ENCODE results near the gene CREB5. TPM values are rescaled to one million over a fixed set of nuclear protein-coding genes. Genes with fewer than 3 reads are reported as not detected.

CREB5 gene
- total RNA-seq, 1 donor: 17.8 TPM

DNA sequence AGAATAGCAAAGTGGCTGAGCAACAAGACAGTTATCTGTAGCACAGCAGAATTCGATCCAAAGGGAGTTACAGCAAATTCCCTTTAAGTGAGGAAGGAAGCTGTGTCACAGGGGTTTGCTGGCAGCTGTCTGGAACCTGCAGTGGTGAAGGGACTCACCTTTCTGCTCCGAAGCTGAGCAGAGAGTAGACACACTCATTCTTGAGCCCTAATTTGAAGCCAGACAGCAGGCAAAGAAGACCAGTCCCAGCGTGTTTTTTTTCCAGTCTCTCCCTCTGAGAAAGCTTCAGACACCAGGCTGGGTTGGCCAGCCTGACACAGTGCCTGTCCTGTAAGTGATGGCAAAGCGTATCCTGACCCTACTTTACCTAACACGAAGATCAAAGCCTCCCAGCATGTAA is 335.1 kb downstream of the CREB5 start:
- H3K9me3 ChIP-seq (ENCODE audit: low read depth, low read length): no peaks in the 10 kb centered on the region
- H3K27me3 ChIP-seq (ENCODE audit: insufficient read depth, low read length): no peaks in the 10 kb centered on the region
- no peak overlapping the region for H3K4me3 ChIP-seq (ENCODE audit: low read length)

DNA sequence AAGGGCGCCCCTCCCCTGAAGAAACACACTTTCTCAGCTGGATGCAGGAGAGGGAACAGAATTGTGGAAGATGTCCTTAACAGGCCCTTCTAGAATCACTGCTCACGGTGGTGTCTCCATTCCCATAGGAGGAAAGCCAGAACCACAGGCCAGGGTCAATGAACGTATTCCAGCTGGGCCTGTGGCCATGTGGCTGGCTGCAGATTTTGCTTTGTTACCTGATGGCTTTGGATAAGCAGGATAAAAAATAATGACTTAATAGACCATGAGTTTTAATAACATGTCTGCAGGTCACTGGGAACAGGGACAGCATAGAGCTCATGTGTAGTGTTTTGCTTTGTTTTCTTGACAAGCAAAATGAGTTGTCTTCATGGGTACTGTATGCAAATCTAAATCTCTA is 335.5 kb downstream of the CREB5 start:
- H3K4me3 ChIP-seq (ENCODE audit: low read length): no peak overlapping the region
- peaks cover 5% of the 10 kb centered on the region for H3K4me1 ChIP-seq (ENCODE audit: insufficient read depth, low read length)
- H3K27me3 ChIP-seq (ENCODE audit: insufficient read depth, low read length): no peaks in the 10 kb centered on the region
- no peaks in the 10 kb centered on the region for H3K9me3 ChIP-seq (ENCODE audit: low read depth, low read length)

More for the DNA sequence above, 335.1 kb downstream of the CREB5 start:
- H3K4me1 ChIP-seq (ENCODE audit: insufficient read depth, low read length): peaks cover 5% of the 10 kb centered on the region

DNA sequence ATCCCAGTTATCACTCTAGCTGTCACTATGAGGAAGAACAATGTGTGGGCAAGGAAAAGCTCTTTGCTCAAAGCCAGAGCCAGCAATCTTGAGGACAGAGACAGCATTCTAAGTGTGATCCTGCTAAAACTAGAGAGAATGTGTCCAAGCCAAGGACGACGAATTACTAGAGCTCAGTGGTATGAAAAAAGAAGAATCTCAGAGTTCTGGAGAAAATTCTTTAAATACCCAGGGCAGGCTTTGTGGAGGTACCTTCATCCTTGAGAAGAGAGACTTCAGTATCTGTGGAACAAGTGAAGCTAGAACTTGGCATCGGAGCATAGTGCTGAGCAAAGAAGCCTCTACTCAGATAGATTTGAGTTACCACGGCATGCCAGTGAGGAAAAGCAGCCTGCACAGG is 336.0 kb downstream of the CREB5 start:
- peaks cover 5% of the 10 kb centered on the region for H3K4me1 ChIP-seq (ENCODE audit: insufficient read depth, low read length)
- no peaks in the 10 kb centered on the region for H3K9me3 ChIP-seq (ENCODE audit: low read depth, low read length)
- H3K4me3 ChIP-seq (ENCODE audit: low read length): no peak overlapping the region
- no peaks in the 10 kb centered on the region for H3K27me3 ChIP-seq (ENCODE audit: insufficient read depth, low read length)

DNA sequence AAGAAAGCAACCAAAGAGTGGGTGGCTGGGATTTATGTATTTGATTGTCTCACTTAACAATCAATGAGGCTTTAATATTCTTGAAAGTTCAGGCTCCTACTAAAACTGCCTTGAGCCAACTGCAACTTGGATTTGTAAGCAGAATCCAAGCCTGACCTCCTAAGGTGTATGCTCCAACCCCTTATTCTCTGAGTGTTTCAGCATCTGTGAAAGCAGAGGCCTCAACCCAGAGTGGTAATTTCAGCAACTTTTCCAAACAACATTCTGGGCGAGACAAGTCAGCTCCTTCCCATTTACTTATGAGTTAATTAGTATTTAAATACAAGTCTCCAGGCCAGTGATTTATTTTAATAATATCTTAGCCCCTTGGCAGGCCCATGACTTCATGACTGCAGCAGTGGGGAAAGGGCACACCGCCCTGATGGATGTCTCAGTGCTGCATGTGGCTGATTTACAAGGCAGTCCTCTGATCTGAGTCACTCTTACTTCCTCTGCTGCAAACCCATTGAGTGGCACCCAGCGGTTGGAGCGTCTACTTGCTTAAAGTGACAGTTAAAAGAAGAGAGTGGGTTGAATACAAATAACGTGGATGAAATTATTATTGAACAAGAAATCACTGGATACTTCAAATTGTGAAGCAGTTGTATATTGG is 336.7 kb downstream of the CREB5 start:
- Histone ChIP-seq H3K4me3 (ENCODE audit: low read length) (no peak overlapping the region), H3K27me3 (ENCODE audit: insufficient read depth, low read length) (no peaks in the 10 kb centered on the region), H3K9me3 (ENCODE audit: low read depth, low read length) (no peaks in the 10 kb centered on the region), H3K4me1 (ENCODE audit: insufficient read depth, low read length) (peaks cover 5% of the 10 kb centered on the region)

DNA sequence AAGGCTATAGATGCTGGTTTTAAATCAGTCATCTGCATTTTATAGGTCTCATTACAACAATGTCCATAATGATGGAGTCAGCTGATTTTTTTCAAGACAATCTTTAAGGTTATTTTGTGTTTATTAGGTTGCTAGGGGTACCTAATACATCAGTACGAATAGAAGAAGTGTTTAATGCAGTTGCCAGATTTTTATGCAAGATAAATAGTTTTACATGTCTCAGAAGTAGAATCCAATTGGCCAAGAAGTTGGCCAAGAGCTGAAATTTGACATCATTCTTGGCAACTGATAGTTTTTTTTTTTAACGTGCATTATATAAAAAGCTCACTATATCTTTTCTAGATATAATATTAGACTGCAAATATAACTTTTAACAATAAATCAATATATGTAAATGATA is 337.3 kb downstream of the CREB5 start:
- no peaks in the 10 kb centered on the region for H3K27me3 ChIP-seq (ENCODE audit: insufficient read depth, low read length)
- peaks cover 5% of the 10 kb centered on the region for H3K4me1 ChIP-seq (ENCODE audit: insufficient read depth, low read length)
- no peaks in the 10 kb centered on the region for H3K9me3 ChIP-seq (ENCODE audit: low read depth, low read length)
- H3K4me3 ChIP-seq (ENCODE audit: low read length): no peak overlapping the region

DNA sequence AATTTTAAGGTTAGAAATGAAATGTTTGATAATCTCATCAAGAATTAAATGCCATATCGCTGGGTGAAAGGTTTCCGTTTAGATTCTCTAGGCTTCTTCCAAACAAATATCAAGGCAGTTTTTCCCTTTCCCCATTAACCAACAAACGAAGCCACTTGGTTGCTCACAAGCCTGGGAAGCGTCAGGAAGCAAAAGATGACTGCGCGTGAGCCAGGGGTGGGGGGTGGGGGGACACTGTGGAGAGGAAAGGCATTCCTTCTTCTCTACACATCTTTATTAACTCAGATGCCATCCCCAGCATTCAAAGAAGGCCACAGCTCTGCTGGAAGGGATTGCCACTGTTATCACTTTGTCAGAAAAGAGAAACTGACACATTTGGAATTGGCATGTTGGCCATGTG is 338.7 kb downstream of the CREB5 start:
- Histone ChIP-seq H3K9me3 (ENCODE audit: low read depth, low read length) (no peaks in the 10 kb centered on the region), H3K4me3 (ENCODE audit: low read length) (no peak overlapping the region), H3K4me1 (ENCODE audit: insufficient read depth, low read length) (peaks cover 5% of the 10 kb centered on the region), H3K27me3 (ENCODE audit: insufficient read depth, low read length) (no peaks in the 10 kb centered on the region)

DNA sequence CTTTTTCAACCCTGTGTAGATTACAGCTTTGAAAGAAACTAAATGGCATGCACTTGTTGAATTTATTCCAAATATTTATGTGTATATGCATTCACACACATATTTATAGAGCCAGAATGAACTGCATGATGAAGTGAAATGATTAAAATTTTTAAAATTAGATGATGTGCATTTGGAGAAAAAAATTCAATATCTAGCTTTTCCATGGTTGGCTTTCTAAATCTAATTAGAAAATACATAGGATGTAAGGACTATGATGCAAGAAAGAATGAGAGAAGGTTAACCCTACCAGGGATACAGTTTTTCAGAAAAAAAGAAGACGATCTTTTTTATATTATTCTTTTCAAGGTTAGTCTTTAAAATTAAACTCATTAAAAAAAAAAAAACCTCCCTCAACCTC is 341.3 kb downstream of the CREB5 start:
- Histone ChIP-seq H3K4me1 (ENCODE audit: insufficient read depth, low read length) (peaks cover 5% of the 10 kb centered on the region), H3K27me3 (ENCODE audit: insufficient read depth, low read length) (no peaks in the 10 kb centered on the region), H3K9me3 (ENCODE audit: low read depth, low read length) (no peaks in the 10 kb centered on the region), H3K4me3 (ENCODE audit: low read length) (no peak overlapping the region)

DNA sequence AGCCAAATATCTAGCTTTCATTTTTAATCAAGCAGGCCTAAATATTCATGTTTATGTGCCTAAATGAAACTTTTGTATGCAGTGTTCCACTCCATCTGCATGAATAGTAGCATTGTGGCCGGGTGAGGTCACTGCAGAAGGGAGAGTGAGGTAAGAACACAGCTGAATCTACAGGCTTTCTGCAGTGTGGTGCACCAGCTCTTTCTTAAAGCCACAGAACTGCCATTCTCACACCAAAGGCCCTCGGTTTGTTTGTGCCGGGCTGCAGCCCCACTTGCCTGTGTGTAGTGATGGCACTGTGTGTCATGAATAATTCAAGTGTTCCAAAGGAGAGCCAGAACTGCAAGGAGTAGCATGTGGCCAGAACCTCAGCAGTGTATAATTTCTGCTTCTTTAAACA is 341.7 kb downstream of the CREB5 start:
- Histone ChIP-seq H3K4me1 (ENCODE audit: insufficient read depth, low read length) (peaks cover 1% of the 10 kb centered on the region), H3K27me3 (ENCODE audit: insufficient read depth, low read length) (no peaks in the 10 kb centered on the region), H3K4me3 (ENCODE audit: low read length) (no peak overlapping the region), H3K9me3 (ENCODE audit: low read depth, low read length) (no peaks in the 10 kb centered on the region)

DNA sequence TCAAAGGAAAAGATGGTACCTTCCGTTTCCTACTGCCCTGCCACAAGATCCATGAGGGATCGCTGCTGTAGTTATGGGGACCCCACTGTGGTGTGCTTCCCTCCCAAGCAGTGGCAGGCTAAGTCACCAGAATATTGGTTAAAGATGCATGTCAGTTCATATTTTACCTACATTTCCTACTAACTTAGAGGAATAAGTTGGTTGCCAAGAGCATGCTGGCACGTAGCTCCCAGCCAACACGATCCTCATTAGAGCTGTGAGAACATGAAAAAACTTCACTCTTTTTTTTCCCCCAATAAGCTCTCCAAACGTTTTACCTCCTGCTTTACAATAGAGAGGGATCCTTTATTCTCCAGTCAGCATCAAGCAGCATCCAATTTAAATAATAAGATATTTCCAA is 342.1 kb downstream of the CREB5 start:
- Histone ChIP-seq H3K9me3 (ENCODE audit: low read depth, low read length) (no peaks in the 10 kb centered on the region), H3K4me1 (ENCODE audit: insufficient read depth, low read length) (no peaks in the 10 kb centered on the region)

DNA sequence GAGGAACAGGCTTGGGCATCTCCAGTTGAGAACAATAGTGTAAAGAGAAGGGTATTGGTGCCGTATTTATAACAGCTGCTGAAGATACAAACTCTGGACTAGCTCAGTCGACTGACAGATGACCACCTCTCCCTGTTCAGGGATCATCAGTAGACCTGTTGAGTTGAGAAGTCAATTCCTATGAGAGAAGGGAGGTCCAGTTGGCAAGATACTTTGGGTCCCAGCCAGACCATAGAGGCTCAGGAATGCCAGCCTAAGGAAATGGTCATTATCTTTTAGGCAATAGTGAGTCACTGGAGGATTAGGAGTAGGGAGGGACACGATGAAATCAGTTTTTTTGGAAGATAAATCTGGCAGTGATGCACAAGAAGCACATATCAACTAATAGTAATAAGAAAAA is 342.9 kb downstream of the CREB5 start:
- Histone ChIP-seq H3K27me3 (ENCODE audit: insufficient read depth, low read length) (no peaks in the 10 kb centered on the region), H3K4me3 (ENCODE audit: low read length) (no peak overlapping the region), H3K4me1 (ENCODE audit: insufficient read depth, low read length) (no peaks in the 10 kb centered on the region), H3K9me3 (ENCODE audit: low read depth, low read length) (no peaks in the 10 kb centered on the region)

More for the DNA sequence above, 342.1 kb downstream of the CREB5 start:
- no peak overlapping the region for H3K4me3 ChIP-seq (ENCODE audit: low read length)
- no peaks in the 10 kb centered on the region for H3K27me3 ChIP-seq (ENCODE audit: insufficient read depth, low read length)

DNA sequence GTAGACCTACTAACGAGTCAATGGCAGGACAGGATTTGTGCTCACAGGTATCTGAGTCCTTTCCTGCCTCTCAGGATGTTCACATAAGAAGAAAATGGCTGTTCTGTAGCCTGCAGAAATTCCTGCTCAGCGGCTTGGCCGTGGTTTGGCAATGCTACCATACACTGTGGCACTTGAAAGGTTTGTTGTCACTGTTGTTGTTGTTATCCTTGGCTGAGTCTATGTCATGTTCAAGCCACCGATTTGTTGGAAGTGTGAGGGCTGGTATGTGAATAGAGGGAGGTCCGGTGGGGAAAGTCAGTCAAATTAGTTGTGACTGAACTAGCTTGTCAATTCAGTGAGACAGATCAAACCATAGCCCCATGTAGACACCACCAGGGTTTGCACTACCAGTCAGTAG is 345.9 kb downstream of the CREB5 start:
- Histone ChIP-seq H3K4me1 (ENCODE audit: insufficient read depth, low read length) (no peaks in the 10 kb centered on the region), H3K27me3 (ENCODE audit: insufficient read depth, low read length) (no peaks in the 10 kb centered on the region), H3K9me3 (ENCODE audit: low read depth, low read length) (no peaks in the 10 kb centered on the region), H3K4me3 (ENCODE audit: low read length) (no peak overlapping the region)

DNA sequence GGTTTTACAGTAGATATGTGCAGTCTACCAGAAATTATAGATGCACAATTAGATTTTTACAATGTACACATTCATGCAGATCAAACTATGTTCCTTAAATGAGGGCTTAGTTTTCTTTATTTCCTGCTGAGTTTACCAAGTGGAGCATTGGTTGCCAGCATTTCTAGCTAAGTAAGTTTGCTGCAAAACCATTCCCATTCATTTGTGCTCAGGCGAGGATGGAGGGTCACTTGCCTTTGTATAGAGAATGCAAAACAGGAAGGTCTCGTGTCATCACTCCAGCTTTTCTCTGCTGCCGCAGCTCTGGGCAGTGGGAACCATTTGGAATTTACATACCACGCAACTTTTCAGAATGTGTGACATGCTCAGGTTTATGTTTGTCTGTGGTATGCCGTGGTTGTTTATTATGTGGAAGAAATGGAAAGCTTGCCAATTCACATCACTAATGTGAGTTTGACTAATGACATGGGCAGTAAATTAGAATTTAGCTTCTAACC is 347.2 kb downstream of the CREB5 start:
- Histone ChIP-seq H3K4me3 (ENCODE audit: low read length) (no peak overlapping the region), H3K27me3 (ENCODE audit: insufficient read depth, low read length) (no peaks in the 10 kb centered on the region), H3K9me3 (ENCODE audit: low read depth, low read length) (no peaks in the 10 kb centered on the region), H3K4me1 (ENCODE audit: insufficient read depth, low read length) (no peaks in the 10 kb centered on the region)

DNA sequence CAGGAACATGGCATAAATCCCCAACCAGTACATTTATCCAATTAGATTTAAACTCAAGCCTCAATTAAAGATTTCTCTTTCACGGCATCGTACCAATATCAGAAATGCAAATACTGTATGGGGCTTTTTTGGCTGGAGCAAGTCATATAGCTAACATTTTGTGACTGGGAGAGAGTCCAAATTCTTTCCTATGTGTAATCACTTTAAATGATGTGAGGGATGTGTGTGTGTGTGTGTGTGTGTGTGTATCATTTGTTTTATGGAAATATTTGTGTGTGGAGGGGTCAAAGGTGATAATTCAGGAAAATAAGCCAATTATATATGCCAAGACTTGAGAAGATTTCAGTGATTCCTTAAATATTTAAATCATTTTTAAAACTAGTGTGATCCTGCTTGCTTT is 349.2 kb downstream of the CREB5 start:
- Histone ChIP-seq H3K27me3 (ENCODE audit: insufficient read depth, low read length) (no peaks in the 10 kb centered on the region), H3K4me1 (ENCODE audit: insufficient read depth, low read length) (no peaks in the 10 kb centered on the region), H3K4me3 (ENCODE audit: low read length) (no peak overlapping the region), H3K9me3 (ENCODE audit: low read depth, low read length) (no peaks in the 10 kb centered on the region)

DNA sequence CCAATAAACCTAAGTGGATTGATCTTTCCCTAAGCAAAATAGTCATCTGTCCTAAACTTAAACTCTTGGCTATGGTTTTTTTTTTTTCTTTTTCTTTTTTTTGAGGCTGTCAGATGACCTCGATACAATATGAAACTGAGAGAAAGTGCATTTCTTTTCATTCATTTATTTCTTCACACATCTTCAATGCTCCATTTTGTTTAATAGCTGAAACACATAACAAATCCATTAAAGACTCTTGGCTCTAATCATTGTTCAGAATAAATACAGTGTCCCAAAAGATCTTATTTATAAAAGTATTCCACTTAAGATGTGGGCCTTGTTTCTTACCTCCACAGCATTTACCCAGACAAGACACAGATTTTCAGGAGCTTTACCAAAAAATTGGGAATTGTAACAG is 350.3 kb downstream of the CREB5 start:
- Histone ChIP-seq H3K9me3 (ENCODE audit: low read depth, low read length) (no peaks in the 10 kb centered on the region), H3K27me3 (ENCODE audit: insufficient read depth, low read length) (no peaks in the 10 kb centered on the region), H3K4me1 (ENCODE audit: insufficient read depth, low read length) (no peaks in the 10 kb centered on the region), H3K4me3 (ENCODE audit: low read length) (no peak overlapping the region)

DNA sequence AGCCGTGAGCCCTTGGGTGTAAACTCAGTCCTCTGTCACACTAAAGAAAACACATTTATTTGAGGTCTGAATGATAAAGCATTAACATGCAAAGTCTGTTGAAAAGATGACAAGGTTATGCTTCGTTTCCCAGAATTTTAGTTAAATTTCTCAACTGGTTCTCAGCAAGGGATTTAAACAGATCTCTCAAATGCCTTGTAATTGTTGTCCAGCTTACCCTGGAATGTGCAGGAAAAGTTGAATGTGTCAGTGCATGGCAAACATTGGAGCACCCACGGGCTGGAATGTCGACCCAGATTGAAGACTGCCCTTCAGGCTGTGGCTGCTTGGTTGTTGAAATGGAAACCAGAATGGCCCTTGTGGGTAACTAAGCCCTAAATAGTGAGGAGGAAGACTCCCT is 354.0 kb downstream of the CREB5 start:
- Histone ChIP-seq H3K9me3 (ENCODE audit: low read depth, low read length) (no peaks in the 10 kb centered on the region), H3K4me1 (ENCODE audit: insufficient read depth, low read length) (no peaks in the 10 kb centered on the region), H3K4me3 (ENCODE audit: low read length) (no peak overlapping the region), H3K27me3 (ENCODE audit: insufficient read depth, low read length) (no peaks in the 10 kb centered on the region)

DNA sequence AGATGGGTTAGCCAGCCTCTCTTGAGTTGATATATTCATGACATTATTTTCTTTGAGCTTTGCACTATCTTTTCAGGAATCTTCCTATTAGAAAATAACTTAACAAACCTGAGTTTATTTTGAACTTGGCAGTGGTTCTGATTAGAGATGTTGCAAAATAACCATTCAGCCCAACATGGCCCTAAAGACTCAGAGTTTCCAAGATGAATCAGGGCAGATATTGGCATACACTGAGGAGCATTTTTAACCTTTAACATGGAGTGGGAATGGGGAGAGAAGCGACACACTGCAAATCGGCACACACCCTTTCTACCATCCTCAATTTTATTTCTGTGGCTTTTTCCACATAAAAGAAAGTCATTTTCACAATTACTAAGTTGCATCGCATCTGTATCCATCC is 355.0 kb downstream of the CREB5 start:
- no peaks in the 10 kb centered on the region for H3K4me1 ChIP-seq (ENCODE audit: insufficient read depth, low read length)
- H3K27me3 ChIP-seq (ENCODE audit: insufficient read depth, low read length): no peaks in the 10 kb centered on the region
- no peak overlapping the region for H3K4me3 ChIP-seq (ENCODE audit: low read length)
- H3K9me3 ChIP-seq (ENCODE audit: low read depth, low read length): no peaks in the 10 kb centered on the region
